Measurements from ENCODE around the gene RAB1B. TPM values are rescaled to one million over a fixed set of nuclear protein-coding genes. Genes with fewer than 3 reads are reported as not detected.

Gene RAB1B
- total RNA-seq, 1 experiment from 2014 or later: 148 TPM

DNA sequence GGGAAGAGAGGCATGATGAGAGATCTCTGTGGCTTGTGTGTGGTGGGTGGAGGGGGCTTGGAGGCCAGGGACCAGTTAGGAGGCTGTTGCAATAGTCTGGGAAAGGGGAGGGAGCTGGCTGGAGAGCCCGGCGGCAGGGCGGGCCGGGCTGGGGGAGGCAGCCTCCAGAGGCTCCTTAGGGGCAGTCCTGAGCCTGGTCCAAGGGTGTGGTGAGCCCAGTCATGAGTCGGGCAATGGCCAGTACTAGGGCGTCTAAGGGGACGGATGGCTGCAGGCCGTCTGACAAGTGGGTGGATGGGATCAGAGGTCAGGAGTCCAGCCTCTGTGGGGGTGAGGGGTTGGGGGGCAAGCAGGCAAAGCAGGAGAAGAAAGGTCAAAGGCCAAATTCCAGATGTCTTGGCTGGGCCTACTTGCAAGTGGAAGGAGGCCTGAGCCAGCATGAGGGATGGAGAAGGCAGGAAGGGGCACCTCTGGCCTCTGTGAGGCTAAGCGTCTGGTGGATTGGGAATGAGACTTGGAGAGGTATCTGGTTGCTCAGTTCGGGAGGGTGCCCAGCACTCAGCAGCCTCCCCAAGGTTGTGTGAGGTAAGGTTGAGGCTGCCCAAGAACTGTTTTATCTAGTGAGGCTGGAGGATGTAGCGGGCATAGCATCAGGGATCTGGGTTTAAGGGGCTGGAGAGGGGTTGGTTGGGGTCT, 54.4 kb downstream of the RAB1B start:
- CTCF ChIA-PET: interaction anchor here (1.4 kb wide), 1 partner anchor 10 kb away, joined by 6 read pairs; no protein-coding TSS in a partner anchor
- BruUV-seq (replicated peaks): no TSS peak
- peaks cover 7 to 36% of the 10 kb centered on the region in 2 experiments for H3K4me1 ChIP-seq (ENCODE audit: control insufficient read depth in 1 of 2, insufficient read depth in 2 of 2, low read length in 2 of 2)

More for the DNA sequence above, 54.4 kb downstream of the RAB1B start:
- Histone ChIP-seq H3K36me3 (ENCODE audit: control insufficient read depth in 1 of 2, insufficient read depth in 2 of 2, low read length in 2 of 2) (no peaks in the 10 kb centered on the region), H3K79me2 (ENCODE audit: insufficient read depth, low read length) (no peaks in the 10 kb centered on the region), H3K27ac (ENCODE audit: low read depth, low read length) (no peak overlapping the region), H3K4me3 (replicated peaks in 1 of 2; ENCODE audit: low read depth in 1 of 2, low read length in 2 of 2) (no peak overlapping the region), H3K27me3 (ENCODE audit: insufficient read depth, low read length) (no peaks in the 10 kb centered on the region), H3K4me2 (ENCODE audit: low read length) (no peak overlapping the region), H3K9me3 (ENCODE audit: control insufficient read depth in 1 of 2, insufficient read depth in 1 of 2, low read depth in 1 of 2, low read length in 2 of 2) (no peaks in the 10 kb centered on the region), H2AFZ (ENCODE audit: low read depth, low read length, poor library complexity, severe bottlenecking) (no peak overlapping the region), H4K20me1 (ENCODE audit: insufficient read depth) (no peaks in the 10 kb centered on the region), H3K9ac (ENCODE audit: low read length) (no peak overlapping the region), H3K9me2 (ENCODE audit: insufficient read depth) (no peaks in the 10 kb centered on the region)
- ATAC-seq: no peak
- RAD21 ChIA-PET (ENCODE audit: low non-redundant PET in 1 of 2, low total read pairs in 2 of 2, uncharacterized antibody in 2 of 2, unreplicated experiment in 2 of 2): no interaction called here
- POLR2A ChIA-PET: interaction anchor here (1.8 kb wide), 1 partner anchor 11 kb away, joined by 7 read pairs; no protein-coding TSS in a partner anchor
- no peak for DNase-seq (ENCODE audit: low read depth, low spot score)
- intact Hi-C loops (cut with micrococcal nuclease): no loop called here
- TF ChIP-seq, protein P1, sequence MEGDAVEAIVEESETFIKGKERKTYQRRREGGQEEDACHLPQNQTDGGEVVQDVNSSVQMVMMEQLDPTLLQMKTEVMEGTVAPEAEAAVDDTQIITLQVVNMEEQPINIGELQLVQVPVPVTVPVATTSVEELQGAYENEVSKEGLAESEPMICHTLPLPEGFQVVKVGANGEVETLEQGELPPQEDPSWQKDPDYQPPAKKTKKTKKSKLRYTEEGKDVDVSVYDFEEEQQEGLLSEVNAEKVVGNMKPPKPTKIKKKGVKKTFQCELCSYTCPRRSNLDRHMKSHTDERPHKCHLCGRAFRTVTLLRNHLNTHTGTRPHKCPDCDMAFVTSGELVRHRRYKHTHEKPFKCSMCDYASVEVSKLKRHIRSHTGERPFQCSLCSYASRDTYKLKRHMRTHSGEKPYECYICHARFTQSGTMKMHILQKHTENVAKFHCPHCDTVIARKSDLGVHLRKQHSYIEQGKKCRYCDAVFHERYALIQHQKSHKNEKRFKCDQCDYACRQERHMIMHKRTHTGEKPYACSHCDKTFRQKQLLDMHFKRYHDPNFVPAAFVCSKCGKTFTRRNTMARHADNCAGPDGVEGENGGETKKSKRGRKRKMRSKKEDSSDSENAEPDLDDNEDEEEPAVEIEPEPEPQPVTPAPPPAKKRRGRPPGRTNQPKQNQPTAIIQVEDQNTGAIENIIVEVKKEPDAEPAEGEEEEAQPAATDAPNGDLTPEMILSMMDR (IDR thresholded peaks at IDR 0.05 in 2 of 3, conservative IDR thresholded peaks at IDR 0.05 in 1 of 3; ENCODE audit: borderline replicate concordance in 1 of 3, insufficient read depth in 1 of 3, low read depth in 2 of 3, low read length in 2 of 3): no peak
- no peak for TF ChIP-seq EZH2phosphoT487 (IDR thresholded peaks at IDR 0.05; ENCODE audit: borderline replicate concordance)
- TF ChIP-seq RAD21 (IDR thresholded peaks at IDR 0.05; ENCODE audit: low read depth): no peak
- TF ChIP-seq, protein P2, sequence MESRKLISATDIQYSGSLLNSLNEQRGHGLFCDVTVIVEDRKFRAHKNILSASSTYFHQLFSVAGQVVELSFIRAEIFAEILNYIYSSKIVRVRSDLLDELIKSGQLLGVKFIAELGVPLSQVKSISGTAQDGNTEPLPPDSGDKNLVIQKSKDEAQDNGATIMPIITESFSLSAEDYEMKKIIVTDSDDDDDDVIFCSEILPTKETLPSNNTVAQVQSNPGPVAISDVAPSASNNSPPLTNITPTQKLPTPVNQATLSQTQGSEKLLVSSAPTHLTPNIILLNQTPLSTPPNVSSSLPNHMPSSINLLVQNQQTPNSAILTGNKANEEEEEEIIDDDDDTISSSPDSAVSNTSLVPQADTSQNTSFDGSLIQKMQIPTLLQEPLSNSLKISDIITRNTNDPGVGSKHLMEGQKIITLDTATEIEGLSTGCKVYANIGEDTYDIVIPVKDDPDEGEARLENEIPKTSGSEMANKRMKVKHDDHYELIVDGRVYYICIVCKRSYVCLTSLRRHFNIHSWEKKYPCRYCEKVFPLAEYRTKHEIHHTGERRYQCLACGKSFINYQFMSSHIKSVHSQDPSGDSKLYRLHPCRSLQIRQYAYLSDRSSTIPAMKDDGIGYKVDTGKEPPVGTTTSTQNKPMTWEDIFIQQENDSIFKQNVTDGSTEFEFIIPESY (IDR thresholded peaks at IDR 0.05; ENCODE audit: extremely low read depth, insufficient replicate concordance, low read length): no peak
- TF ChIP-seq, protein P3, sequence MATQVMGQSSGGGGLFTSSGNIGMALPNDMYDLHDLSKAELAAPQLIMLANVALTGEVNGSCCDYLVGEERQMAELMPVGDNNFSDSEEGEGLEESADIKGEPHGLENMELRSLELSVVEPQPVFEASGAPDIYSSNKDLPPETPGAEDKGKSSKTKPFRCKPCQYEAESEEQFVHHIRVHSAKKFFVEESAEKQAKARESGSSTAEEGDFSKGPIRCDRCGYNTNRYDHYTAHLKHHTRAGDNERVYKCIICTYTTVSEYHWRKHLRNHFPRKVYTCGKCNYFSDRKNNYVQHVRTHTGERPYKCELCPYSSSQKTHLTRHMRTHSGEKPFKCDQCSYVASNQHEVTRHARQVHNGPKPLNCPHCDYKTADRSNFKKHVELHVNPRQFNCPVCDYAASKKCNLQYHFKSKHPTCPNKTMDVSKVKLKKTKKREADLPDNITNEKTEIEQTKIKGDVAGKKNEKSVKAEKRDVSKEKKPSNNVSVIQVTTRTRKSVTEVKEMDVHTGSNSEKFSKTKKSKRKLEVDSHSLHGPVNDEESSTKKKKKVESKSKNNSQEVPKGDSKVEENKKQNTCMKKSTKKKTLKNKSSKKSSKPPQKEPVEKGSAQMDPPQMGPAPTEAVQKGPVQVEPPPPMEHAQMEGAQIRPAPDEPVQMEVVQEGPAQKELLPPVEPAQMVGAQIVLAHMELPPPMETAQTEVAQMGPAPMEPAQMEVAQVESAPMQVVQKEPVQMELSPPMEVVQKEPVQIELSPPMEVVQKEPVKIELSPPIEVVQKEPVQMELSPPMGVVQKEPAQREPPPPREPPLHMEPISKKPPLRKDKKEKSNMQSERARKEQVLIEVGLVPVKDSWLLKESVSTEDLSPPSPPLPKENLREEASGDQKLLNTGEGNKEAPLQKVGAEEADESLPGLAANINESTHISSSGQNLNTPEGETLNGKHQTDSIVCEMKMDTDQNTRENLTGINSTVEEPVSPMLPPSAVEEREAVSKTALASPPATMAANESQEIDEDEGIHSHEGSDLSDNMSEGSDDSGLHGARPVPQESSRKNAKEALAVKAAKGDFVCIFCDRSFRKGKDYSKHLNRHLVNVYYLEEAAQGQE (IDR thresholded peaks at IDR 0.05; ENCODE audit: low read depth): no peak
- no peak for TF ChIP-seq CEBPB (IDR thresholded peaks at IDR 0.05; ENCODE audit: low read depth)
- no peak for TF ChIP-seq POLR2A (IDR thresholded peaks at IDR 0.05; ENCODE audit: borderline replicate concordance, extremely low read depth, insufficient read depth, insufficient read length)
- no peak for TF ChIP-seq YY1 (IDR thresholded peaks at IDR 0.05; ENCODE audit: extremely low read depth, insufficient replicate concordance, low read depth, low read length)
- TF ChIP-seq SP1 (IDR thresholded peaks at IDR 0.05; ENCODE audit: low read depth): no peak
- TF ChIP-seq, protein P4, sequence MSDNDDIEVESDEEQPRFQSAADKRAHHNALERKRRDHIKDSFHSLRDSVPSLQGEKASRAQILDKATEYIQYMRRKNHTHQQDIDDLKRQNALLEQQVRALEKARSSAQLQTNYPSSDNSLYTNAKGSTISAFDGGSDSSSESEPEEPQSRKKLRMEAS (IDR thresholded peaks at IDR 0.05): no peak
- no peak for TF ChIP-seq JUND (IDR thresholded peaks at IDR 0.05)
